Measurements from ENCODE around the gene RYR3. TPM values are rescaled to one million over a fixed set of nuclear protein-coding genes. Genes with fewer than 3 reads are reported as not detected.

Gene RYR3
- total and polyA plus RNA-seq, 2 donors (not counting 1 experiment from before 2014, with no cell fraction given) = not detected

GRCh38 chr15:33903661-33904060 lies 592.9 kb downstream of the RYR3 start:
- H3K36me3 ChIP-seq (replicated peaks in 1 of 2; ENCODE audit: control extremely low read depth in 1 of 2, control insufficient read depth in 1 of 2, extremely low read depth in 1 of 2, insufficient read depth in 2 of 2, low read length in 1 of 2) = no peaks in the 10 kb centered on the region
- H3K27me3 ChIP-seq (replicated peaks in 1 of 4; ENCODE audit: control extremely low read depth in 1 of 4, control insufficient read depth in 3 of 4, insufficient read depth in 4 of 4, low read length in 3 of 4) = no peaks in the 10 kb centered on the region
- H3K4me3 Mint-ChIP-seq = no peak overlapping the region
- ATAC-seq (ENCODE audit: low read depth) (no peak), DNase-seq (no peak)
- H3K4me1 ChIP-seq (ENCODE audit: control insufficient read depth in 2 of 2, insufficient read depth in 2 of 2, low read length in 2 of 2) = no peaks in the 10 kb centered on the region
- H3K79me2 ChIP-seq (ENCODE audit: control insufficient read depth, insufficient read depth, low read length) = no peaks in the 10 kb centered on the region
- H3K27me3 Mint-ChIP-seq = no peaks in the 10 kb centered on the region
- no peaks in the 10 kb centered on the region for H3K9me3 Mint-ChIP-seq (ENCODE audit: insufficient read depth)
- intact Hi-C loops (cut with micrococcal nuclease) = no loop called here
- peaks cover 5% of the 10 kb centered on the region for H3K4me1 Mint-ChIP-seq
- 100% methylated on average over 1 of the region's 2 CpGs for WGBS (ENCODE audit: insufficient coverage)
- ChIA-PET CTCF (no interaction called here), POLR2A (no interaction called here)
- H3K9ac ChIP-seq (ENCODE audit: low read length) = no peak overlapping the region
- no peak overlapping the region for H3K4me2 ChIP-seq (replicated peaks; ENCODE audit: low read depth, low read length, poor library complexity, severe bottlenecking)
- H3K9me3 ChIP-seq (ENCODE audit: control extremely low read depth in 1 of 3, control insufficient read depth in 2 of 3, insufficient read depth in 1 of 3, low read length in 2 of 3) = no peaks in the 10 kb centered on the region
- no peak for TF ChIP-seq CTCF (IDR thresholded peaks at IDR 0.05)
- TF ChIP-seq EZH2 (IDR thresholded peaks at IDR 0.05; ENCODE audit: borderline replicate concordance, insufficient read depth, low read depth, low read length, poor library complexity, severe bottlenecking) = no peak
- H2AFZ ChIP-seq (ENCODE audit: insufficient read depth, low read depth, low read length, poor library complexity, severe bottlenecking) = no peak overlapping the region
- no peaks in the 10 kb centered on the region for H4K20me1 ChIP-seq (ENCODE audit: control insufficient read depth, insufficient read depth, low read length, poor library complexity, severe bottlenecking)
- H3K27ac Mint-ChIP-seq = no peak overlapping the region
- H3K4me3 ChIP-seq (ENCODE audit: control extremely low read depth in 1 of 5, extremely low read depth in 1 of 5, insufficient read depth in 1 of 5, low read depth in 2 of 5, low read length in 4 of 5) = no peak overlapping the region
- H3K27ac ChIP-seq (ENCODE audit: low read length in 2 of 2) = no peak overlapping the region

GRCh38 chr15:33907326-33907725 lies 596.6 kb downstream of the RYR3 start:
- no peak overlapping the region for H3K4me3 ChIP-seq (ENCODE audit: control extremely low read depth in 1 of 5, extremely low read depth in 1 of 5, insufficient read depth in 1 of 5, low read depth in 2 of 5, low read length in 4 of 5)
- intact Hi-C loops (cut with micrococcal nuclease) = no loop called here
- CTCF ChIA-PET = no interaction called here
- ATAC-seq (ENCODE audit: low read depth) = no peak
- H2AFZ ChIP-seq (ENCODE audit: insufficient read depth, low read depth, low read length, poor library complexity, severe bottlenecking) = no peak overlapping the region
- no peaks in the 10 kb centered on the region for H3K27me3 Mint-ChIP-seq
- H3K4me3 Mint-ChIP-seq = no peak overlapping the region
- H3K4me1 Mint-ChIP-seq = peaks cover 5% of the 10 kb centered on the region
- H3K79me2 ChIP-seq (ENCODE audit: control insufficient read depth, insufficient read depth, low read length) = no peaks in the 10 kb centered on the region
- TF ChIP-seq EZH2 (IDR thresholded peaks at IDR 0.05; ENCODE audit: borderline replicate concordance, insufficient read depth, low read depth, low read length, poor library complexity, severe bottlenecking) (no peak), CTCF (IDR thresholded peaks at IDR 0.05) (no peak)
- no peaks in the 10 kb centered on the region for H3K4me1 ChIP-seq (ENCODE audit: control insufficient read depth in 2 of 2, insufficient read depth in 2 of 2, low read length in 2 of 2)
- no peaks in the 10 kb centered on the region for H3K9me3 ChIP-seq (ENCODE audit: control extremely low read depth in 1 of 3, control insufficient read depth in 2 of 3, insufficient read depth in 1 of 3, low read length in 2 of 3)
- H3K27ac Mint-ChIP-seq = no peak overlapping the region
- H3K36me3 ChIP-seq (replicated peaks in 1 of 2; ENCODE audit: control extremely low read depth in 1 of 2, control insufficient read depth in 1 of 2, extremely low read depth in 1 of 2, insufficient read depth in 2 of 2, low read length in 1 of 2) = no peaks in the 10 kb centered on the region
- H3K27me3 ChIP-seq (replicated peaks in 1 of 4; ENCODE audit: control extremely low read depth in 1 of 4, control insufficient read depth in 3 of 4, insufficient read depth in 4 of 4, low read length in 3 of 4) = no peaks in the 10 kb centered on the region
- no peak overlapping the region for H3K27ac ChIP-seq (ENCODE audit: low read length in 2 of 2)
- no peak overlapping the region for H3K4me2 ChIP-seq (replicated peaks; ENCODE audit: low read depth, low read length, poor library complexity, severe bottlenecking)
- DNase-seq = no peak
- no peaks in the 10 kb centered on the region for H3K9me3 Mint-ChIP-seq (ENCODE audit: insufficient read depth)
- H3K9ac ChIP-seq (ENCODE audit: low read length) = no peak overlapping the region
- H4K20me1 ChIP-seq (ENCODE audit: control insufficient read depth, insufficient read depth, low read length, poor library complexity, severe bottlenecking) = no peaks in the 10 kb centered on the region
- POLR2A ChIA-PET = no interaction called here
